ENCODE measurements around the gene CREG1. TPM values are rescaled to one million over a fixed set of nuclear protein-coding genes. Genes with fewer than 3 reads are reported as not detected.
A peak's percentile ranks its signal among the peaks of the same experiment; 100 is the strongest.
"Not testable (repeated sequence)": the region's sequence is repeated elsewhere in the genome, so short reads cannot be mapped to it uniquely, and the experiment has no call there.

CREG1 gene
- total RNA-seq, 2 experiments from 2014 or later, result 13.5 to 14.6 TPM

DNA sequence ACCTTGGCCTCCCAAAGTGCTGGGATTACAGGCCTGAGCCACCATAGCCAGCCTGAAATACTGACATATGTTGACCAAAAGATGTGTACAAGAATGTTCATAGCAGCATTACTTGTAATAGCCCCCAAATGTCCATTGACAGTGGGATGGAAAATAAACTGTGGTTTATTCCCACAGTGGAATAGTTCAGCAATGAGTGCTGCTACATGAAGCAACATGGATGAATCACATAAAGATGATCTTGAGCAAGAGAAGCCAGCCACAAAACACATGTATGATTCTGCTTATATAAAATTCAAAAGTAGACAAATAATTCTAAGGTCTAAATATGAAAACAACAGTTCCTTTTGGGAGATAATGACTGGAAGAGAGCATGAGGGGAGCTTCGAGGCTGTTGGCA is 9.1 kb upstream of the CREG1 start:
- H3K27me3 Mint-ChIP-seq, result no peaks in the 10 kb centered on the region
- no peaks in the 10 kb centered on the region for H3K4me1 Mint-ChIP-seq (ENCODE audit: low read depth)
- POLR2A ChIA-PET, result no interaction called here
- intact Hi-C loops (cut with micrococcal nuclease), result no loop called here
- no peaks in the 10 kb centered on the region for H3K36me3 Mint-ChIP-seq
- H3K9me3 Mint-ChIP-seq, result no peaks in the 10 kb centered on the region
- H3K27ac Mint-ChIP-seq, result no peak overlapping the region
- H3K4me3 Mint-ChIP-seq, result no peak overlapping the region
- CTCF ChIA-PET, result interaction anchor here (0.9 kb wide), 1 partner anchor 125 kb away, joined by 3 read pairs; no protein-coding TSS in a partner anchor
- DNase-seq, result no peak

DNA sequence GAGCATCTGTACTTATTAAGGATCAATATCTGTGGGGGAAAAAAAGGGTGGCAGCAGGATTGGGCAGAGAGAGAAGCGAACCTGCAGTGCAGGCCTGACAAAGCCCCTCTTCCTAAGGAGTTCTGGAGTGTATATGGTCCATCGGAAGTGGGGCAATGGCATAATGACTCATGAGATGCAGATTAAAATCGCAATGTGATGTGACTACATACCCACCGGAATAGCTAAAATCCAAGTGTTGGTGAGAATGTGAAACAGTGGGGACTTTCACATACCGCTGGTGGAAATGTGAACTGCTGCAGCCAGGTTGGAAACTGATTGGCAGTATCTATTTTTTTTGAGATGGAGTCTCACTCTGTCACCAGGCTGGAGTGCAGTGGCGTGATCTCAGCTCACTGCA is 8.2 kb upstream of the CREG1 start:
- intact Hi-C loops (cut with micrococcal nuclease), result no loop called here
- ChIA-PET POLR2A (no interaction called here), CTCF (interaction anchor here (0.5 to 1.1 kb wide), 2 partner anchors 114 to 495 kb away, joined by 3 to 4 read pairs; no protein-coding TSS in a partner anchor)

DNA sequence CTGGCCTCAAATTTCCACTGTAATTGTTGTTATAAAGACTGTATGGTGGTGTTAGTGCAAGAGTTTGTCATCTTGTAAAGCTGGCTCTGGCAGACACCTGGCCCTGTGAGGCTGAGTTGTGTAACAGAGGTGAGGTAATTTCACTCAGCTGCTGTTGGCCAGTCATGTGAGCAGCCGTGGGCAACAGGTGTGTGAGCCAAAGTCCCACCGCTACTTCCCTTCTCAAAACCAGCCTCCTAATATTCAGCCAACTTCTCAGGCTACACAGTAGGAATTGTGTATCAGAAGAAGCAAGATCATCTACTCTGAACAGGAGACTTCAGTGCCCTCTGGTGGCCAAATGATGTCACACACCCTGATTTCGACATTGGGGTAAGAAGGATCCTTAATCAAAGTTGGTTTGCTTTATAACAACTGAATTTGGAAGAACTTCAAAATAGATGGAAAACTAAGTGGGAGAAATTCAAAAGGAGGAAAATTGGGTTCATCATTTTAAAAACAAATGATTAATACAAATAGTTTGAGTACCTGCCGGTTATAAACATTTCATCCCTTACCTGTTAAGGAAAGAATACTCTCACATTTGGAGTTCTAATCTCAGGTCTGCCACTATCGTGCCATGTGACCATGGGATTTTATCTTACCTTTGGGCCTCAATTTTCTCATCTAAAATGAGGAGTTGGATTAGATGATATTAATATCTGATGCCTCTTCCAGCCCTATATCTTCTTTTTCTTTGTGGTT is 2.6 kb upstream of the CREG1 start:
- ChIA-PET POLR2A (no interaction called here), CTCF (interaction anchor here (0.6 to 3.4 kb wide), 37 partner anchors 9 to 497 kb away, joined by 3 to 31 read pairs (median 4); partner anchors contain the start of gene CD247)
- Mint-ChIP-seq H3K27ac (no peak overlapping the region), H3K9me3 (no peaks in the 10 kb centered on the region), H3K36me3 (no peaks in the 10 kb centered on the region), H3K4me3 (no peak overlapping the region), H3K27me3 (no peaks in the 10 kb centered on the region), H3K4me1 (ENCODE audit: low read depth) (peaks cover 20% of the 10 kb centered on the region)
- intact Hi-C loops (cut with micrococcal nuclease), result loop anchor here (1.0 to 10.0 kb wide), 3 partner anchors 132 to 641 kb away; no protein-coding TSS in a partner anchor
- peak; percentile 84 for DNase-seq

More for the DNA sequence above, 8.2 kb upstream of the CREG1 start:
- no peaks in the 10 kb centered on the region for H3K9me3 Mint-ChIP-seq
- DNase-seq, result no peak
- no peak overlapping the region for H3K27ac Mint-ChIP-seq
- H3K4me1 Mint-ChIP-seq (ENCODE audit: low read depth), result no peaks in the 10 kb centered on the region
- H3K4me3 Mint-ChIP-seq, result no peak overlapping the region
- H3K27me3 Mint-ChIP-seq, result no peaks in the 10 kb centered on the region
- no peaks in the 10 kb centered on the region for H3K36me3 Mint-ChIP-seq

DNA sequence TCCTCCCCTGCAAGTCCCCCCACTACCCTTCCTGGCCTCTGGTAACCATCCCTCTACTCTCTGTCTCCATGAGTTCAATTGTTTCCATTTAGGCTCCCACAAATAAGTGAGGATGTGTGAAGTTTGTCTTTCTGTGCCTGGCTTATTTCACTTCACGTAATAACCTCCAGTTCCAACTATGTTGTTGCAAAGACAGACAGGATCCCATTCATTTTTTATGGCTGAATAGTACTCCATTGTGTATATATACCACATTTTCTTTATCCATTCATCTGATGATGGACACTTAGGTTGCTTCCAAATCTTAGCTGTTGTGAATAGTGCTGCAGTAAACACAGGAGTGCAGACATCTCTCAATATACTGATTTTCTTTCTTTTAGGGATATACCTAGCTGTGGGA is 1.5 kb upstream of the CREG1 start:
- H3K4me3 Mint-ChIP-seq, H3K27ac Mint-ChIP-seq, POLR2A ChIA-PET, H3K27me3 Mint-ChIP-seq, H3K9me3 Mint-ChIP-seq, DNase-seq, H3K36me3 Mint-ChIP-seq: not testable (repeated sequence)
- intact Hi-C loops (cut with micrococcal nuclease), result loop anchor here (10.0 kb wide), 1 partner anchor 640 kb away; no protein-coding TSS in a partner anchor
- CTCF ChIA-PET, result interaction anchor here (0.8 to 3.4 kb wide), 27 partner anchors 10 to 496 kb away, joined by 3 to 31 read pairs (median 4); partner anchors contain the start of gene CD247
- H3K4me1 Mint-ChIP-seq (ENCODE audit: low read depth), result peaks cover 29% of the 10 kb centered on the region

DNA sequence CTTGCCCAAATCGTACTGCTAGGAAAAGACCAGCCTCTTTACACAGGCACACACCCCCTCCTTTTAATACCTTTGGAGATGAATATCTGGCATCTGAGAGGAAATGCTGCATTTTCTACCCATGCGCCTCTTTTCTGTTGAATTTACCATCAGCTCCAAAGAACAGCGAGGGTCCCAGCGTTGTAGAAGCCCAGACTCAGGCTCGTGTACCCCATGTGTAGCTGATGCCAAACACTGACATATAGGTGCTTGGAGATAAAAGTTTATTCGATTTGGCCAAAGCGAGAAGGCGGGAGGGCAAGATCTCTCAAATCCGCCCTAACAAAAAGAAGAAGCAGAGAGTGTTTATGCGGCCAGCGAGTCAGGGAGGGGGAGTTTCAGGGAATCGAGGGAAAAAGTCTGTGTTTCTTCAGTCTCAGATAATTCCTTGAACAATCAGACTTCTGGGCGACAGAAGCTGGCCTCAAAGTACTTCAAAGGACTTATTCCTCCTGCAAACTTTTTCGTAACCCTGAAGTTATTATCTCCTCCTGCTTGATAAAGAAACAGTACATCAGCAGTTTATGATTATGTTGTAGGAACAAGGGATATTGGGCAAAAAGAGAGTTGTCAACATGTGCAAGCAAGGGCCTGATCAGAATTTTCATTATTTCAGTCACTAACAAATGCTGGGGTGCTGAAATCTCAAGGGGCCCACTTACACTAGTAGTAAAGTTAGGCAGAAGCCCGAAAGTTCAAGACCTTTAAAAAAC is 642 bp upstream of the CREG1 start:
- Mint-ChIP-seq H3K9me3 (no peaks in the 10 kb centered on the region), H3K27ac (no peak overlapping the region), H3K36me3 (no peaks in the 10 kb centered on the region), H3K27me3 (no peaks in the 10 kb centered on the region), H3K4me3 (peak overlapping the region; percentile 84), H3K4me1 (ENCODE audit: low read depth) (peaks cover 29% of the 10 kb centered on the region)
- ChIA-PET POLR2A (interaction anchor here (0.5 to 1.8 kb wide), 9 partner anchors 11 to 162 kb away, joined by 3 to 6 read pairs (median 3); partner anchors contain the start of gene CD247), CTCF (interaction anchor here (0.7 to 6.7 kb wide), 20 partner anchors 10 to 644 kb away, joined by 3 to 47 read pairs (median 5); partner anchors contain the start of gene POU2F1)
- peak; percentile 20 for DNase-seq
- intact Hi-C loops (cut with micrococcal nuclease), result loop anchor here (5.0 to 10.0 kb wide), 3 partner anchors 332 to 639 kb away; partner anchors contain the start of gene POU2F1

DNA sequence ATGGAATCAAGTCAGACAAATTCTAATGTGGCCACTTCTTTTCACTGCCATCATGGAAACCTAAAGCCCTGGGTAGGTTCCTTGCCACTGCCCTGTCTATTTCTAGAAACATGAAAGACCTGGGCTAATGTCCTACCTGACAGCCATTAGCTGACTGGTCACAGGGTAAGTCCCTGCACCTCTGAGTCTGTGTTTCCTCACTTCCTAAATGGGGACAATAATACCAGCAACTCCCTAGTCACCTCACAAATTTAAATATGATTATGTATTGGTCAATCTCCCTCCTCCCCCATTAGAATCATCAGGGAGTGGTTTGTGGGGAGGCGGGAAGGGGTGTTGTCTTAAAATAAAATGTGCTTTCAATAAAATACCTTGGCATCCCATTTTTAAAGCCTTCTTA is 2.2 kb downstream of the CREG1 start:
- no peak overlapping the region for H3K27ac Mint-ChIP-seq
- H3K4me1 Mint-ChIP-seq (ENCODE audit: low read depth), result peaks cover 38% of the 10 kb centered on the region
- no peak overlapping the region for H3K4me3 Mint-ChIP-seq
- intact Hi-C loops (cut with micrococcal nuclease), result loop anchor here (5.0 to 10.0 kb wide), 3 partner anchors 329 to 637 kb away; partner anchors contain the start of gene POU2F1
- CTCF ChIA-PET, result interaction anchor here (1.0 to 6.7 kb wide), 2 partner anchors 11 to 137 kb away, joined by 3 to 47 read pairs; no protein-coding TSS in a partner anchor
- H3K9me3 Mint-ChIP-seq, result no peaks in the 10 kb centered on the region
- POLR2A ChIA-PET, result interaction anchor here (1.3 kb wide), 1 partner anchor 10 kb away, joined by 5 read pairs; no protein-coding TSS in a partner anchor
- no peak for DNase-seq
- H3K27me3 Mint-ChIP-seq, result no peaks in the 10 kb centered on the region
- H3K36me3 Mint-ChIP-seq, result peaks cover 7% of the 10 kb centered on the region

DNA sequence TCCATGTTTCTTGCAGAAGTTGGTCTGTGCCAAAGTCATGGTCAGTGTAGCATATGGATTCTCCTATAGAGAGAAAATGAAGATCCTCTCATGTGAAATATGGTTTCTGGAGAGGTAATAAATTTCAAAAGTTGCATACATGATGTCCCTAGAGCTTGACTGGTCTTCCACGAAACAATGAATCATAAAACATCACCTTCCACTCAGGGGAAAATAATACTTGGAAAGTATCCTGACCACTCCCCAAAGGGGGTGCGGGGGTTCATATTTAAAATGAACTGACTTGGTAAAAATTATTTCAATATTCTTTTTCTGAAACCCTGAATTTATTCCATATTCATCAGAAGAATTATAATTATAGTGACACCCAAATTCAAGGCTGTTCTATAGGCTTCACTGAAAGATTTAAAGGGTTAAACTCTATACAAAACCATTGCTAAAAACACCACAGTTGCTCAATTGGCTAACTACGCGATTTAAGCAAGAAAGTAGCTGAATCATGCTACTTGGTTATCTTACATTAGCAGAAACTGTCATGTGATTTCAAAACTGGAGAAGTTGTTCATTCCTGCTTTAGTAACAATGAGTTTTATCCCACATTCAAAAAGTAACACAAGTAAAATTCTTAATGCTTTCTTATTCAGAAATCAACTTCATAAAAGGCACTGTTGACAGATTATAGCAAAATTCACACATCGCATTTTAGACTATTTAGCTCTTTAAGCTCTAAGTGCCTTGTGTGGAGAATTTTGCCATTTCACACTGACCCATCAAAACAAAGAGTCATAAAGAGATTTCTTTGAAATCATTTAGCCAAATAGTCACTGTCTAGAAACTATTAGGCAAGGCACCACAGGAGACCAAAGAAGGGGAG is 5.3 kb downstream of the CREG1 start:
- H3K36me3 Mint-ChIP-seq, result peaks cover 14% of the 10 kb centered on the region
- ChIA-PET CTCF (interaction anchor here (0.6 to 6.7 kb wide), 4 partner anchors 8 to 146 kb away, joined by 3 to 47 read pairs (median 13); no protein-coding TSS in a partner anchor), POLR2A (no interaction called here)
- no peaks in the 10 kb centered on the region for H3K9me3 Mint-ChIP-seq
- no peaks in the 10 kb centered on the region for H3K27me3 Mint-ChIP-seq
- no peak for DNase-seq
- H3K4me1 Mint-ChIP-seq (ENCODE audit: low read depth), result peaks cover 36% of the 10 kb centered on the region
- no peak overlapping the region for H3K27ac Mint-ChIP-seq
- intact Hi-C loops (cut with micrococcal nuclease), result no loop called here
- H3K4me3 Mint-ChIP-seq, result no peak overlapping the region

DNA sequence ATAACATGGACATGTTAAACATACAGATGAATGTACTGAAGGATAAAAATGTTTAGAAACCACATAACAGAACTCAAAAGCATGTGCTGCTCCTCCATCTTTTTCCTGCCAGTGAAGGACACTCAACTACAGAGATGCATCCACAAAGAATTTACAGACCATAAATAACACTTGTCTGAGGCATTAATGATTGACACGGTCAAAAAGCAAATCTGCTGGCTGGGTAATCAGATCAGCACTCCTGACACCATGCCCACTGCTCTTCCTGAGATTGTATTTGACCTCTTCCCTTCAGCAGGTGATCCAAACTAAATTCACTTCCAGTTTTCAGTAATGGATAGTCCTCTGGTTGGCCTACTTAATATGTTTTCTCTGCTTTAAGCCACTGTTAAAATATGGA is 6.6 kb downstream of the CREG1 start:
- no peaks in the 10 kb centered on the region for H3K27me3 Mint-ChIP-seq
- ChIA-PET POLR2A (no interaction called here), CTCF (interaction anchor here (1.2 kb wide), 1 partner anchor 11 kb away, joined by 4 read pairs; no protein-coding TSS in a partner anchor)
- H3K36me3 Mint-ChIP-seq, result peaks cover 17% of the 10 kb centered on the region
- H3K27ac Mint-ChIP-seq, result no peak overlapping the region
- H3K9me3 Mint-ChIP-seq, result no peaks in the 10 kb centered on the region
- DNase-seq, result no peak
- no peak overlapping the region for H3K4me3 Mint-ChIP-seq
- H3K4me1 Mint-ChIP-seq (ENCODE audit: low read depth), result peaks cover 38% of the 10 kb centered on the region
- intact Hi-C loops (cut with micrococcal nuclease), result no loop called here

DNA sequence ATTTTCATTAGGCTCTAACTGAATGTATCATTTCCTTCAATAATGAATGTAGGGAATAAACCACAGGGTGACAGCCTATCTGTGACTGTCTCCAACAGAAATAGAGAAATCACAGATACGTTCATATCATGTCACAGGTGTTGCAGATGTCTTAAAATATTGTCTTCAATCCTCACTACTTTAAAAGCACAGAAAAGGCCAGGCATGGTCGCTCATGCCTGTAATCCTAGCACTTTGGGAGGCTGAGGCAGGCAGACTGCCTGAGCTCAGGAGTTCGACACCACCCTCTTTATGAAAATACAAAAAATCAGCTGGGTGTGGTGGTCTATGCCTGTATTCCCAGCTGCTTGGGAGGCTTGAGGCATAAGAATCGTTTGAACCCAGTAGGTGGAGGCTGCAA is 8.2 kb downstream of the CREG1 start:
- Mint-ChIP-seq H3K4me1 (ENCODE audit: low read depth) (peaks cover 42% of the 10 kb centered on the region), H3K27ac (no peak overlapping the region), H3K4me3 (no peak overlapping the region), H3K36me3 (peaks cover 17% of the 10 kb centered on the region), H3K9me3 (no peaks in the 10 kb centered on the region), H3K27me3 (no peaks in the 10 kb centered on the region)
- intact Hi-C loops (cut with micrococcal nuclease), result no loop called here
- ChIA-PET POLR2A (no interaction called here), CTCF (interaction anchor here (0.6 to 1.8 kb wide), 3 partner anchors 8 to 325 kb away, joined by 3 to 7 read pairs (median 3); partner anchors contain the start of gene CREG1)
- no peak for DNase-seq

DNA sequence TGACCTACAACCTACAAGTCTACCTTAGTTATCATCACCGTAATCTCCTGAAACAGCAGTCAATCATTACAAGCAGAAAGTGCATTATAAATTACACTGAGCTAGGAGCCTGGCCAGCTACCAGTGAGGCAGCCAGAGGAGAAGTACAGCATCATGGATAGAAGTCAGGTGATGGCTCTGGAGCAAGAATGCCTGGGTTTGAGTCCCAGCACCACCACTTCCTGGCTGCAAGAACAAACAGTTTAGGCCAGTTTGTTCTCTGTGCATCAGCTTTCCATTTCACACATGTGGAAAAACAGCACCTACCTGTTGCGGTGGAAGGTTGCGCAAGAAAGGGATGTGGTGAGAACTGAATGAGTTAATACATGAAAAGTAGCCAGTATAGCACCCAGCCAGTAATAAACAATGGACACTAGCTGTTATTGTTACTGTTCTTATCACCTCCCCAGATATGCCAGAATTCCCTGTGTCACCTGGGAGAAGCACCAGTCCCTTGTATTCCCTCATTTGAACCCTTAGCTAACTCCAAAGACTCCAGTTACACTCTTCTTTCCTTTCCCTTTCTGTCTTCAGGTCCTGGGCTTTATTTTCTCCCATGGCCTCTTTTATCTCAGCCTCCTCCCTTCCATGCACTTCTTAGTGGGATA is 9.0 kb downstream of the CREG1 start:
- Mint-ChIP-seq H3K4me1 (ENCODE audit: low read depth) (peaks cover 46% of the 10 kb centered on the region), H3K27ac (no peak overlapping the region), H3K4me3 (no peak overlapping the region), H3K9me3 (no peaks in the 10 kb centered on the region), H3K36me3 (peaks cover 17% of the 10 kb centered on the region), H3K27me3 (no peaks in the 10 kb centered on the region)
- peak; percentile 55 for DNase-seq
- POLR2A ChIA-PET, result no interaction called here
- CTCF ChIA-PET, result interaction anchor here (0.8 to 1.8 kb wide), 3 partner anchors 9 to 324 kb away, joined by 3 to 7 read pairs (median 4); partner anchors contain the start of gene CREG1
- intact Hi-C loops (cut with micrococcal nuclease), result loop anchor here (5.0 kb wide), 1 partner anchor 422 kb away; no protein-coding TSS in a partner anchor

Measured in activated CD4-positive, alpha-beta memory T cell treated with anti-CD3 and anti-CD28 coated beads for 36 hours (primary cell).